Right lobe of liver (tissue), 4 donors: ENCODE data around the gene TM9SF4.

ENCODE experiments used
- CTCF ChIP-seq, 4 donors: fragments of 200-600 bp in 3 of 4; fragments of 450-650 bp in 1 of 4; IDR thresholded peaks; one replicate each; pipeline versions ENCODE4 v1.5.1 to v1.8.0; 2016 to 2022; ENCODE audit warnings: antibody characterized with exemption in 4 of 4, mild to moderate bottlenecking in 2 of 4
- POLR2A ChIP-seq: fragments of 450-650 bp; IDR thresholded peaks from one replicate; pipeline ENCODE4 v1.6.1; 2017; ENCODE audit warnings: antibody characterized with exemption, mild to moderate bottlenecking
- donor health status: DM: no; HTN: no; CAD: no.
- donor health status: DM: no; HTN: no; CAD: no.
- donor health status: DM: no; HTN: yes; CAD: no.

DNA sequence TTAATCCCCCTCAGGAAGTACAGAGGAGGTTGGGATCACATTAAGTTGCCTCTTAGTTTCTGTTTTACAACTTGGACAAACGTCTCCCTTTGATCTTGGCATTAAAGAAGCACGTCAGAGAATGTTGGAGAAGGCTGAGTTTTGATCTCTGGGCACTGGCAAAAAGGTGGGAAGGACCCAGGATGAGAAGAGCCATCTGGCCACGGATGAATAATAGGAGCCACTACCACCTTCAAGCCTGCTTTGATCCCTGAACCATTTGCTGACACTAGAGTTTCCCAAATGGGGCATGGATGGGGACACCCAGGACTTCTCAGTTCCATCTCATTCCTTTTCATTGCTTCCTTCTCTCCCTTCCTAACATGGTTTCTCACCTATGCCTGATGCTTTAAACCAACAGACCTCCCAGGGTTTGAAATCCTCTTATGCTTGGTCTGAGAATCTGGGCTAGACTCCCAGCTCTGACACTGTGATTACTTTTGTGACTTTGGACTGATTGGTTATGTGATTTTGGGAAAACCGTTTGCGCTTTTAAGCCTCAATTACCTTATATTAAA is 5.8 kb downstream of the TM9SF4 start:
- TF ChIP-seq CTCF (IDR thresholded peaks at IDR 0.05) (no peak), POLR2A (no peak)
